GM10847 (cell line): ENCODE data around the gene AAMDC.

ENCODE experiments used
- POLR2A ChIP-seq: IDR thresholded peaks from 2 replicates; pipeline ENCODE4 v1.6.1; 2011; ENCODE audit not compliant: insufficient read length; ENCODE audit errors: extremely low read depth

The AAMDC gene

DNA sequence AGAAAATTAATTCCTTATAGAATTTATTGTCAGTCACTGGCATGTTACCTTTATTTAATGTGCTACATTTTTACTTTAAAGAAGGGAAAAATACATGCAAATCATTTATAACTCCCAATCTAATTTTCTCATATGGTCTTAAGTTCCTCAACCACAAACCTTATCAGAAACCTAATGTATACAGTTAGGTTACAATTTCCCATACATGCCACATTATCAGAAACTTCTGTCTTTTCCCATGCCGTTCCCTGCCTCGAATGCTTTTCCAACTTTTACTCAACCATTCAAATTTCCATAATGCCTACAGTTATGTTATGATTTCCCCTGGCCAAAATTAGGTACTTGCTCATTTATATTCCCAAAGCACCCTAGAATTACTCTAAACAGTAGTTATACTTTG is 14.0 kb upstream of the AAMDC start:
- TF ChIP-seq POLR2A: no peak

DNA sequence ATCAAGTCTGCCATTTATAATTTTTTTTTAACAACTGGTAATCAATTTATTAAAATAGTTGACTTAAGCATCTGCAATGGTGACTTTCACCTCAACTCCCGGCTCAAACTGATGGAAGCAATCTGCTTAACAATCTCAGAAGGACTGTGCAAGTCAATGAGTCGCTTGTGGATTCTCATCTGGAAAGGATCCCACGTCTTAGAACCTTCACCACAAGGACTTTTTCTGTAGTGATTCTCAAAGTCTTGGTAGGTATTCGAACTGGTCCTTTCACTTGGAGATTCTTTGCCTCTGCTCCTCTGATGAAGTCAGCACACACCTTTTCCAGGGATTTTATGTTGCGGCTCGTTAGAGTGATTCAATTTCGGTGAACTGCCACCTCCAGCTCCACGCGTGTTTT is 7.7 kb upstream of the AAMDC start:
- TF ChIP-seq POLR2A: no peak

DNA sequence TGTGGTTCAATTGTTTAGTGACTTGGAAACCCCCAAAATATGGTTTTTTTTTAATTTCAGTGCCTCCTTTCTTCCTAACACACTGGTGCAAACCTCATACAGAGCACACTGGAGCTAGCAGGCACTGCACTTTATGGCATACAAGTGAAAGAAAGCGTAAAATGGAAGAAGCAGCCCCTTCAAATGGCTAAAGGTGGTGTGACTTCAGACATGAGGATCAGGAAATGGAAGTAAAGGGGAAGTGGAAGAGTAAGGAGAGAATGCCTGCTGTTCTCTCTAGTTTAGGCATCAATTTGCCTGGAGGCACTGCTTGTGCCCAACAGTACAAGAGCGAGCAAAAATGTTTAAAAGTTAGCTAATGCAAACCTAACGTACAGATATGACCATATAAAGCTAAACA is 6.1 kb upstream of the AAMDC start:
- no peak for TF ChIP-seq POLR2A

DNA sequence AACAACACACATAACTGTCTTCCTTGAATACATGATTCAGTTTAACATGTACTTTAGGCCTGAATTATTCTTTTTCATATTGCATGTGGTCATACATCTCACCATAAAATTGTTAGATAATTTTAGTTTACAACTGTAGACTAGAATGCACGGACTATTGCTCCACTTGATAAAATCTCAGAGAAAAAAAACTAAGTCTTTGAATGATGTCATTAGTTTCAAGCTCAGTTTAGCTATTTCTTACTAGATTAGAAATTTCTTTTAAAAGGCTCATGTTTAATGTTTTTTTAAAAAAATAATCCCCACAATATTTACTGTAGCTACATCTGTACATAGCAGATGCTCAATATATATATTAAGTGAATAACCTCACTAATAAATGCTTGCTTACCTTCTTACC is 5.5 kb upstream of the AAMDC start:
- TF ChIP-seq POLR2A: no peak

DNA sequence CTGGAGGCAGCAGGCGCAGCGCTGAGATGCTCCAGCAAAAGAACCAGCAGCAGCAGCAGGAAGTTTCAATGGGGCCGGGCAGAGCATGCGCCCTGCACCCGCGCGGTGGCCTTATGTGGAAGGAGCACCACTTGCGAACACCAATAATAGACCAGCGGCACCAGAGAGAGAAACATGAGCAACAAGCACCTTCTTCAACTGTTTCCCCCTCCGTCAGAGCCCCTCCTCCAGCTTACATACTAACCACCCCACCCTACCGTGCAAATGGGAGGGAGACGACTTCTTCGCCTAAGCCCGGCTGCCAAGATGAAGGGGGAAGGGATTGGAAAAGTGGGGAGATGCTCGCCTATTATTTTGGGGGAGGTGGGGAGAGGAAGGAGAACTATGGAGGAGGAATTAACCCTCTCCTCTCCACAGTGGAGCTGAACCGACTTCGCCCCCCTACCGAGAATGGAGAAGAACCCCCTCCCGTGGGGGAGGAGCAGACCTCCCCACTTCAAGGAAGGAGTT is 1.5 kb upstream of the AAMDC start:
- TF ChIP-seq POLR2A: peak; percentile 36

DNA sequence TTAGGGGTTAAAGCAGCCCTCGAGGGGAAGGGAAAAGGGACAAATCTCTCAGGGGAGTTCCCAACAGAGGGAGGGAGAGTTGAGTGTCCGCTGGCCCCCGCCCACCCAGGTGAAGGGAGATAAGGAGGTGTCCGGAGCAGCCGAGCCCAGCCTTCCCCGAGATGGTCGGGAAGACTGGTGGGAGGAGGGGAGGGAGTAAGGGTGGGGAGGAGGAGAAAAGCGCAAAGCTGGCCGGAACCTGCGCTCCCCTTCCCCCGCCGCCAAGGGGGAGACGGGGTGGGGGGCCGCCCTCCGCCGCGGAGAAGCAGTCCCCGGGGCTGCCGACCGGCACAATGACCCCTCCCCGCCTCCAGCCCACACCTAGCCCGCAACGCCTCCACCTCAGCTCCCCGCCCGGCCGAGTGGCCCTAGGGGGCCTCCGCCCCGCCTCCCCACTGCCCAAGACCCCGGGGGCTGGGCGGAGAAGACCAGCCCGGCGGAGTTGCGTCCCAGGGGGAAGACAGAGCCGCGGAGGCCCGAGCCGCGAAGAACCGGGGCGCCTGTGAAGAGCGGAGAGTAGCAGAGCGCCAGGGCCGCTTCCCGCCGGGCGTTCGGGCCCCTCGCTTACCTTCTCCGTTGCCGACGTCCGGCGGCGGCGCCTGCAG is 901 bp upstream of the AAMDC start:
- TF ChIP-seq POLR2A: peak; percentile 4

GRCh38 chr11:77821349-77821851 is 456 bp downstream of the AAMDC start:
- no peak for TF ChIP-seq POLR2A

DNA sequence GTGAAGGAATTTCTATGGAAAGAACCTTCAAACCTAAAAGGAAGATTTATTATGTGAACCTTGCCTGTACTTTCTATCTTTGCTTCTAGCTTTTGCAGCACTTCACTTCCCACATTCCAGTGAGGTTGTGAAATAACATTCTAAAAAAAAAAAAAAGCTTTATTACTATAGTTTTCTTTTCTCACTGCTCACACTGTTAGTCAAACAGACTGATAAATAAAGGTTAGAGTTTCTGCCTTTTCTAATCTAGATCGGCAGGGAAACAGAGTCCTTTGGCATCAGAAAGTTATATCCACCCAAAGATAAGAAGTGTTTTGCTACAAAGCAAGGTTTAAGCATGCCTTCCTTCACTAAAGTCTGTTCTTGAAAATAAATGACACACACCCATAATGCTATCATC is 2.8 kb downstream of the AAMDC start:
- TF ChIP-seq POLR2A: no peak

DNA sequence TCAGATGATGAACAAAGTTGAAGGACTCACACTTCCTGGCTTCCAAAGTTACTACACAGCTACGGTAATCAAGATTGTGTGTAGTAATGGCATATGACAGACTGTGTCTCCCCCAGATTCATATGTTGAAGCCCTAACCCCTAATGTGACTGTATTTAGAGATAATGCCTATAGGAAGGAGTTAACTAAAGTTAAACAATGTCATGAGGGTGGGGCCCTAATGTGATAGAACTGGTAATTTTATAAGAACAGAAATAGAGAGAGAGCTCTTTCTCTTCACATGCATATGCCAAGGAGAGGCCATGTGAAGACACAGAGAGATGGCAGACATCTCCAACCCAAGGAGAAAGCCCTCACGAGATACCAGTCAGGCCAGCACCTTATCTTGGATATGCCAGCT is 8.0 kb downstream of the AAMDC start:
- TF ChIP-seq POLR2A: no peak

DNA sequence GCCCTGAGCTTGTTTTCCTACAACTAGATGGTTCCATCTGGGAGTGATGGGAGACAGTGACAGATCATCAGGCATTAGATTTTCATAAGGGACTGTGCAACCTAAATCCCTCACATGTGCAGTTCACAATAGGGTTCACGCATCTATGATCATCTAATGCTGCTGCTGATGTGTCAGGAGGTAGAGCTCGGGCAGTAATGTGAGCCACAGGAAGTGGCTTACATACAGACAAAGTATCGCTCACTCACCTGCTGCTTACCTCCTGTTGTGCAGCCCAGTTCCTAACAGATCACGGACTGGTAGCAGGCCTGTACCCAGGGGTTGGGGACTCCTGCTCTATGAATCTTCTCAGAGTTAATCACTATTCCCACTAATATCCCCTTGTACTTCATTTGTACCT is 12.4 kb downstream of the AAMDC start:
- TF ChIP-seq POLR2A: no peak

DNA sequence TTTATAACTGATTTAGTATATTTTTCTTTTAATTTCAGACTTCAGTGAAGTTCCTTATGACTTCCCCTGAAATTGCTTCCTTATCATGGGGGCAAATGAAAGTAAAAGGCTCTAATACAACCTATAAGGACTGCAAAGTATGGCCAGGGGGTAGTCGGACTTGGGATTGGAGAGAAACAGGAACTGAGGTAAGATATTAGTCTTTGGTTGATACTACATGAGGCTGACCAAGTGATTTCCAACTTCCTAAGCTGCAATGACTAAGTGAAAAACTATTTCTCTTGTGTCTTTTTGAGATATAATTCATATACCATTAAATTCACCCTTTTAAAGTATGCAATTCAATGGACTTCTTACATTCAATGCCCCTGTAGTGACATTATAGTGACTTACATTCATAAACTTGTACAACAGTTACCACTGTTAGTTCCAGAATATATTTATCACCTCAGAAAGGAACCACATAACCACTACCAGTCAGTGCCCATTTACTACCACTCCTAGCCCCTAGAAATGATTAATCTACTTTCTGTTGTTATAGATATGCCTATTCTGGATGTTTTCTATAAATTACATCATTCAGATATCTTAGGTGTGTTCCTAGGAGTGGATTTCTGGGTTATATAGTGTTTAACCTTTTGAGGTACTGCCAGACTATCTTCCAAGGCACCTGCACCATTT is 21.6 kb downstream of the AAMDC start:
- no peak for TF ChIP-seq POLR2A

- no peak for TF ChIP-seq POLR2A
These were observed 30.6 kb downstream of the AAMDC start for GRCh38 chr11:77851503-77851902.

GRCh38 chr11:77854838-77855237 is 33.9 kb downstream of the AAMDC start:
- TF ChIP-seq POLR2A: no peak

GRCh38 chr11:77865805-77866204 is 44.9 kb downstream of the AAMDC start:
- no peak for TF ChIP-seq POLR2A

GRCh38 chr11:77866336-77866735 is 45.4 kb downstream of the AAMDC start:
- no peak for TF ChIP-seq POLR2A

DNA sequence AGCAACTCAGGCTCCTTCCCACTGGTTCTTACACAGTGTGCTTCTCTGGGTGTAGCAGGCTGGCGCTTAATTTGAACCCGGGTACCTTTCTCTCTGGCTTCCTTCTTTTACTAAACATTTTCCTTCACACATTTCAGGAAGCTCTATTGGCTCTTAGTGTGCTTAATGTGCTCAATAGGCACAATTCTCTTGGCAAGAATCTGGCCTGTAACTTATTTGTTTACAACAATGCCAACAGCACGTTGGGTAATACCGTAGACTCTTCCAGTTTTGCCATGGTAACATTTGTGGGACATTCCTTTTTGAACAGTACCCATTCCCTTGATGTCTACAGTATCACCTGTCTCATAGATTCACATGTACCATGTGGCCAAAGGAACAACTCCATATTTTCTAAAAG is 47.8 kb downstream of the AAMDC start:
- TF ChIP-seq POLR2A: no peak

GRCh38 chr11:77871855-77872254 is 50.9 kb downstream of the AAMDC start:
- TF ChIP-seq POLR2A: no peak
